ENCODE results near the gene GRM7.
A peak's percentile ranks its signal among the peaks of the same experiment; 100 is the strongest.
"Not testable (repeated sequence)": the region's sequence is repeated elsewhere in the genome, so short reads cannot be mapped to it uniquely, and the experiment has no call there.

Gene GRM7

GRCh38 chr3:6862880-6863195, 1.9 kb downstream of the GRM7 start:
- Histone ChIP-seq H3K27me3 (ENCODE audit: control insufficient read depth in 1 of 2, insufficient read depth in 2 of 2, low read length in 2 of 2) (peaks cover 16 to 27% of the 10 kb centered on the region in 2 donors), H3K4me3 (ENCODE audit: low read length in 2 of 2) (peak overlapping the region in 1 of 2 donors; percentile 64)

DNA sequence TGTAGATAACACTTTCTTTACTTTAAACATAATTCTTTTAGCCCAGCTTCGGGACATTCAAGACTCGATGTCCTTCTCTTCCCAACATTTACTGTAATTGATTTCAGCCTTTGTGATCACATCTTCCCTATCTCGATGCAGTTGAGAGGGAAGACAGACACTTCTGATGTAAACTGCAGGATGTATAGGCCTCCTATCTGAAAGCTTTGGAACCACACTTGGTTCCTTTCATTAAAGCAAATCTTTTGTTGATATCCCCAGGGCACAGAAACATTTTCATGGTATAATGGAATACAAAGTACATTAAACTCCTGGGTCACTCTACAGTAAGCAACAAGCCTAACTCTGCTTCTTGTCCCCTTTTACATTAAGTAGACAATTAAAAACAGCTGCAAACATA, 6.4 kb downstream of the GRM7 start:
- Histone ChIP-seq H3K4me1 (ENCODE audit: control insufficient read depth, insufficient read depth, low read length) (peaks cover 1% of the 10 kb centered on the region), H3K36me3 (ENCODE audit: control insufficient read depth in 2 of 2, insufficient read depth in 2 of 2, low read length in 2 of 2) (no peaks in the 10 kb centered on the region), H3K4me3 (ENCODE audit: low read length in 2 of 2) (no peak overlapping the region), H3K9me3 (ENCODE audit: control insufficient read depth in 2 of 2, low read length in 2 of 2) (no peaks in the 10 kb centered on the region), H3K27ac (ENCODE audit: low read length) (no peak overlapping the region), H3K27me3 (ENCODE audit: control insufficient read depth in 1 of 2, insufficient read depth in 2 of 2, low read length in 2 of 2) (peaks cover 2 to 14% of the 10 kb centered on the region in 2 donors), H3K9ac (ENCODE audit: low read length in 2 of 2) (no peak overlapping the region)

More at GRCh38 chr3:6862880-6863195, 1.9 kb downstream of the GRM7 start:
- H3K27ac ChIP-seq (ENCODE audit: low read length): no peak overlapping the region
- no peaks in the 10 kb centered on the region for H3K36me3 ChIP-seq (ENCODE audit: control insufficient read depth in 2 of 2, insufficient read depth in 2 of 2, low read length in 2 of 2)
- no peak overlapping the region for H3K9ac ChIP-seq (ENCODE audit: low read length in 2 of 2)
- H3K9me3 ChIP-seq (ENCODE audit: control insufficient read depth in 2 of 2, low read length in 2 of 2): no peaks in the 10 kb centered on the region
- H3K4me1 ChIP-seq (ENCODE audit: control insufficient read depth, insufficient read depth, low read length): peaks cover 8% of the 10 kb centered on the region

DNA sequence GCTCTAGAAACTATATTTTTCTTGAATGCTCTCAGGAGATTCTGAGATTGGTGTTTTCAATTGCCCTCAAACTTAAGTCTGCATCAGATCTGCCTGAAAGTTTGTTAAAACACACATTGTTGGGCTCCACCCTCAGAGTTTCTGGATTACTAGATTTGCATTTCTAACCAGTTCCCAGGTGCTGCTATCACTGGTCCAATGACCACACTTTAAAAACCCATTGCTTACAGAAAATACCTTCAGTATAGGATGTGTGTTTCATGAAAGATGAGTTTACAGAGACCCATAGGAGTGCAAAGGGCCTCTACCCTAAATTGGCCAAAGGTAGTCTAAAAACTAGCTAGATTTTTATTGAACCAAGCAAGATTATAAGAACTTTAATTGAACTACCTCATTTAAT, 17.8 kb downstream of the GRM7 start:
- Histone ChIP-seq H3K9ac (ENCODE audit: low read length in 2 of 2) (no peak overlapping the region), H3K9me3 (ENCODE audit: control insufficient read depth in 2 of 2, low read length in 2 of 2) (no peaks in the 10 kb centered on the region), H3K27ac (ENCODE audit: low read length) (no peak overlapping the region), H3K36me3 (ENCODE audit: control insufficient read depth in 2 of 2, insufficient read depth in 2 of 2, low read length in 2 of 2) (no peaks in the 10 kb centered on the region), H3K27me3 (ENCODE audit: control insufficient read depth in 1 of 2, insufficient read depth in 2 of 2, low read length in 2 of 2) (no peaks in the 10 kb centered on the region), H3K4me3 (ENCODE audit: low read length in 2 of 2) (no peak overlapping the region), H3K4me1 (ENCODE audit: control insufficient read depth, insufficient read depth, low read length) (no peaks in the 10 kb centered on the region)

DNA sequence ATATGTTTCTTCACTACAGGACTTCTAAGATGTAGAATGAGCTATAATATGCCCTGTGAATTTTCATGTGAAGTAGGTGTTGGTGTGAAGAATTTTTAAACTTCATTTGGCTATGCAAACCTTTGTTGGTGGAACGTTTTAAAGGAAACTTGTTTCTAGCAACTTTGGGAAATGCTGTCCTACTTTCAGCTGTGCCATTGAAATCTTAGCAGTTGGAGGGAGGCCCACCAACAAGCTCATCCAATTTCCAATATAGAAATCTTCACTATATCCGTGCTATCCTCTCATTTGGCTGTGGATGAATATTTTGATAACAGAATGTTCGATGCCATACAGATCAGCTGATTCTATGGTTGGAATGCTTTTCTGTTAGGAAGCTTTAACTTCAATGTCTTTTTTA, 51.3 kb downstream of the GRM7 start:
- no peak overlapping the region for H3K27ac ChIP-seq (ENCODE audit: low read length)
- no peaks in the 10 kb centered on the region for H3K4me1 ChIP-seq (ENCODE audit: control insufficient read depth, insufficient read depth, low read length)
- no peaks in the 10 kb centered on the region for H3K36me3 ChIP-seq (ENCODE audit: control insufficient read depth in 2 of 2, insufficient read depth in 2 of 2, low read length in 2 of 2)
- H3K9me3 ChIP-seq (ENCODE audit: control insufficient read depth in 2 of 2, low read length in 2 of 2): no peaks in the 10 kb centered on the region
- H3K27me3 ChIP-seq (ENCODE audit: control insufficient read depth in 1 of 2, insufficient read depth in 2 of 2, low read length in 2 of 2): no peaks in the 10 kb centered on the region
- no peak overlapping the region for H3K9ac ChIP-seq (ENCODE audit: low read length in 2 of 2)
- H3K4me3 ChIP-seq (ENCODE audit: low read length in 2 of 2): no peak overlapping the region

DNA sequence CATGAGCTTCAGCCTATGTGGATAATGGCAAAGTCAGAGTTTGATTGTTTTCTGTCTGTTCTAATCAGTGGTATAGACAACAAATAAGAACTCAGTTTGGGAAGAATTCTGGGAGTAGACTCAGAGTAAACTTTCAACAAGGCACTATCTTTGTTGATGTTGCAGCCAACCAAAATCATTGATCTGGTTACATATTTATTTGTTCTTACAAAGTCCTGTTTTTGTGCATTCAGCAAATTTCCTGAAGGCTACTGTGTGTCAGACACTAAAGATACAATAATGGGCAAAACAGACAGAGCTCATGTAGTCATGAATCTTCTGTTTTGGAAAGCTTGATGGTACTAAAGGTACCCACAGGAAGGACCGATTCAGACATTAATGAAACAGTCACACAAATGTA, 55.0 kb downstream of the GRM7 start:
- no peak overlapping the region for H3K4me3 ChIP-seq (ENCODE audit: low read length in 2 of 2)
- no peaks in the 10 kb centered on the region for H3K36me3 ChIP-seq (ENCODE audit: control insufficient read depth in 2 of 2, insufficient read depth in 2 of 2, low read length in 2 of 2)
- no peaks in the 10 kb centered on the region for H3K4me1 ChIP-seq (ENCODE audit: control insufficient read depth, insufficient read depth, low read length)
- no peak overlapping the region for H3K27ac ChIP-seq (ENCODE audit: low read length)
- H3K9ac ChIP-seq (ENCODE audit: low read length in 2 of 2): no peak overlapping the region
- no peaks in the 10 kb centered on the region for H3K27me3 ChIP-seq (ENCODE audit: control insufficient read depth in 1 of 2, insufficient read depth in 2 of 2, low read length in 2 of 2)
- H3K9me3 ChIP-seq (ENCODE audit: control insufficient read depth in 2 of 2, low read length in 2 of 2): no peaks in the 10 kb centered on the region

- no peaks in the 10 kb centered on the region for H3K27me3 ChIP-seq (ENCODE audit: control insufficient read depth in 1 of 2, insufficient read depth in 2 of 2, low read length in 2 of 2)
- no peaks in the 10 kb centered on the region for H3K9me3 ChIP-seq (ENCODE audit: control insufficient read depth in 2 of 2, low read length in 2 of 2)
- no peak overlapping the region for H3K27ac ChIP-seq (ENCODE audit: low read length)
- H3K36me3 ChIP-seq (ENCODE audit: control insufficient read depth in 2 of 2, insufficient read depth in 2 of 2, low read length in 2 of 2): no peaks in the 10 kb centered on the region
- H3K4me1 ChIP-seq (ENCODE audit: control insufficient read depth, insufficient read depth, low read length): no peaks in the 10 kb centered on the region
- no peak overlapping the region for H3K4me3 ChIP-seq (ENCODE audit: low read length in 2 of 2)
- H3K9ac ChIP-seq (ENCODE audit: low read length in 2 of 2): no peak overlapping the region
Observed at GRCh38 chr3:6921066-6921465, 60.2 kb downstream of the GRM7 start.

- H3K4me3 ChIP-seq (ENCODE audit: low read length in 2 of 2): no peak overlapping the region
- H3K4me1 ChIP-seq (ENCODE audit: control insufficient read depth, insufficient read depth, low read length): no peaks in the 10 kb centered on the region
- no peaks in the 10 kb centered on the region for H3K9me3 ChIP-seq (ENCODE audit: control insufficient read depth in 2 of 2, low read length in 2 of 2)
- no peak overlapping the region for H3K27ac ChIP-seq (ENCODE audit: low read length)
- no peaks in the 10 kb centered on the region for H3K36me3 ChIP-seq (ENCODE audit: control insufficient read depth in 2 of 2, insufficient read depth in 2 of 2, low read length in 2 of 2)
- H3K9ac ChIP-seq (ENCODE audit: low read length in 2 of 2): no peak overlapping the region
- no peaks in the 10 kb centered on the region for H3K27me3 ChIP-seq (ENCODE audit: control insufficient read depth in 1 of 2, insufficient read depth in 2 of 2, low read length in 2 of 2)
Observed at GRCh38 chr3:6921876-6922275, 61.0 kb downstream of the GRM7 start.

- Histone ChIP-seq H3K27ac (ENCODE audit: low read length) (no peak overlapping the region), H3K4me1 (ENCODE audit: control insufficient read depth, insufficient read depth, low read length) (no peaks in the 10 kb centered on the region)
Observed at GRCh38 chr3:6928064-6928463, 67.1 kb downstream of the GRM7 start.

GRCh38 chr3:6929918-6930317, 69.0 kb downstream of the GRM7 start:
- Histone ChIP-seq H3K9ac (ENCODE audit: low read length in 2 of 2) (no peak overlapping the region), H3K36me3 (ENCODE audit: control insufficient read depth in 2 of 2, insufficient read depth in 2 of 2, low read length in 2 of 2) (no peaks in the 10 kb centered on the region), H3K9me3 (ENCODE audit: control insufficient read depth in 2 of 2, low read length in 2 of 2) (no peaks in the 10 kb centered on the region), H3K4me3 (ENCODE audit: low read length in 2 of 2) (no peak overlapping the region), H3K27me3 (ENCODE audit: control insufficient read depth in 1 of 2, insufficient read depth in 2 of 2, low read length in 2 of 2) (no peaks in the 10 kb centered on the region), H3K27ac (ENCODE audit: low read length) (no peak overlapping the region), H3K4me1 (ENCODE audit: control insufficient read depth, insufficient read depth, low read length) (no peaks in the 10 kb centered on the region)

More at GRCh38 chr3:6928064-6928463, 67.1 kb downstream of the GRM7 start:
- Histone ChIP-seq H3K9me3 (ENCODE audit: control insufficient read depth in 2 of 2, low read length in 2 of 2) (no peaks in the 10 kb centered on the region), H3K27me3 (ENCODE audit: control insufficient read depth in 1 of 2, insufficient read depth in 2 of 2, low read length in 2 of 2) (no peaks in the 10 kb centered on the region), H3K4me3 (ENCODE audit: low read length in 2 of 2) (no peak overlapping the region), H3K36me3 (ENCODE audit: control insufficient read depth in 2 of 2, insufficient read depth in 2 of 2, low read length in 2 of 2) (no peaks in the 10 kb centered on the region), H3K9ac (ENCODE audit: low read length in 2 of 2) (no peak overlapping the region)

GRCh38 chr3:6935418-6935817, 74.5 kb downstream of the GRM7 start:
- H3K4me3 ChIP-seq (ENCODE audit: low read length in 2 of 2); H3K9me3 ChIP-seq (ENCODE audit: control insufficient read depth in 2 of 2, low read length in 2 of 2); H3K27me3 ChIP-seq (ENCODE audit: control insufficient read depth in 1 of 2, insufficient read depth in 2 of 2, low read length in 2 of 2); H3K4me1 ChIP-seq (ENCODE audit: control insufficient read depth, insufficient read depth, low read length); H3K27ac ChIP-seq (ENCODE audit: low read length); H3K9ac ChIP-seq (ENCODE audit: low read length in 2 of 2); H3K36me3 ChIP-seq (ENCODE audit: control insufficient read depth in 2 of 2, insufficient read depth in 2 of 2, low read length in 2 of 2): not testable (repeated sequence)

- no peaks in the 10 kb centered on the region for H3K36me3 ChIP-seq (ENCODE audit: control insufficient read depth in 2 of 2, insufficient read depth in 2 of 2, low read length in 2 of 2)
- H3K9me3 ChIP-seq (ENCODE audit: control insufficient read depth in 2 of 2, low read length in 2 of 2): no peaks in the 10 kb centered on the region
- H3K27ac ChIP-seq (ENCODE audit: low read length): no peak overlapping the region
- no peaks in the 10 kb centered on the region for H3K27me3 ChIP-seq (ENCODE audit: control insufficient read depth in 1 of 2, insufficient read depth in 2 of 2, low read length in 2 of 2)
- no peak overlapping the region for H3K9ac ChIP-seq (ENCODE audit: low read length in 2 of 2)
- no peaks in the 10 kb centered on the region for H3K4me1 ChIP-seq (ENCODE audit: control insufficient read depth, insufficient read depth, low read length)
- no peak overlapping the region for H3K4me3 ChIP-seq (ENCODE audit: low read length in 2 of 2)
Observed at GRCh38 chr3:6935970-6936369, 75.1 kb downstream of the GRM7 start.

DNA sequence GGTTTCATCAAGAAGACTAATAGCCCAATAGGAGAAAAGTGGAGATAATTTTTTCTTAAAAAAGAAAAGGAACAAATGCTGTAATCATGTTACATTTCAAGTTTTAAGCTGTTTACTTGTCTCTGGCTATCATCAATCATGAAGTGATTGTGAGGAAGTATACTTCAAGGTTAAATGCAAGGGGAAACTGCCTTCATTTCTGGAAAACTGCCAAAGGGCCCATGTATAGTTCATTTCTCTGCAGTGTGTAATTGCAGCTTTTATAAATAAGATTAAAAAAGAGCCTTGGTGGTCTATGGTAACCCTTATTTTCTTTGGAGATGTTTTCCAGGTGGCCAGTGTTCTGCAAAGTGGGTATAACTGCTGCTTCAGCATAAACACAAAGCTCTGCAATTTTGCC, 101.9 kb downstream of the GRM7 start:
- no peak overlapping the region for H3K27ac ChIP-seq (ENCODE audit: low read length)
- H3K36me3 ChIP-seq (ENCODE audit: control insufficient read depth in 2 of 2, insufficient read depth in 2 of 2, low read length in 2 of 2): no peaks in the 10 kb centered on the region
- H3K9ac ChIP-seq (ENCODE audit: low read length in 2 of 2): no peak overlapping the region
- no peak overlapping the region for H3K4me3 ChIP-seq (ENCODE audit: low read length in 2 of 2)
- no peaks in the 10 kb centered on the region for H3K27me3 ChIP-seq (ENCODE audit: control insufficient read depth in 1 of 2, insufficient read depth in 2 of 2, low read length in 2 of 2)
- no peaks in the 10 kb centered on the region for H3K9me3 ChIP-seq (ENCODE audit: control insufficient read depth in 2 of 2, low read length in 2 of 2)
- H3K4me1 ChIP-seq (ENCODE audit: control insufficient read depth, insufficient read depth, low read length): no peaks in the 10 kb centered on the region
